NB4 (cell line): ENCODE data around the gene ETV6.

Experiments used
- DNase-seq: peaks from one replicate; pipeline ENCODE4 v3.0.0; 2010; ENCODE audit warnings: low read depth
- H3K4me3 ChIP-seq: one replicate; pipeline ENCODE4 v1.5.1; 2011; ENCODE audit warnings: mild to moderate bottlenecking, low read depth, low read length, moderate library complexity
- CTCF ChIP-seq: IDR thresholded peaks from one replicate; pipeline ENCODE4 v1.5.1; 2012; ENCODE audit warnings: low read depth, low read length
- MAX ChIP-seq: IDR thresholded peaks from 2 replicates; pipeline ENCODE4 v1.6.1; 2011; ENCODE audit warnings: low read depth, low read length
- MYC ChIP-seq: IDR thresholded peaks from 2 replicates; pipeline ENCODE4 v1.6.1; 2011; ENCODE audit warnings: low read depth, low read length
- POLR2A ChIP-seq: IDR thresholded peaks from 2 replicates; pipeline ENCODE4 v1.6.1; 2011; ENCODE audit warnings: mild to moderate bottlenecking; ENCODE audit not compliant: insufficient read length; ENCODE audit errors: extremely low read depth

ETV6 gene

GRCh38 chr12:11724888-11725311 lies 75.4 kb downstream of the ETV6 start:
- H3K4me3 ChIP-seq, result no peak overlapping the region
- TF ChIP-seq POLR2A (no peak), CTCF (no peak), MYC (no peak), MAX (no peak)
- peak; percentile 46 for DNase-seq

- H3K4me3 ChIP-seq, result no peak overlapping the region
- TF ChIP-seq MYC (no peak), POLR2A (no peak), MAX (no peak), CTCF (no peak)
- DNase-seq, result peak; percentile 35
Observed at GRCh38 chr12:11725686-11726085, 76.2 kb downstream of the ETV6 start.

GRCh38 chr12:11726659-11727058 lies 77.2 kb downstream of the ETV6 start:
- H3K4me3 ChIP-seq, result no peak overlapping the region
- TF ChIP-seq MYC (no peak), CTCF (no peak), MAX (no peak), POLR2A (no peak)
- no peak for DNase-seq

GRCh38 chr12:11727133-11727664 lies 77.7 kb downstream of the ETV6 start:
- TF ChIP-seq POLR2A, result no peak
- no peak for TF ChIP-seq MAX
- no peak for TF ChIP-seq CTCF
- TF ChIP-seq MYC, result no peak
- no peak for DNase-seq
- no peak overlapping the region for H3K4me3 ChIP-seq

GRCh38 chr12:11728154-11728755 lies 78.8 kb downstream of the ETV6 start:
- H3K4me3 ChIP-seq, result no peak overlapping the region
- TF ChIP-seq MYC, result no peak
- no peak for TF ChIP-seq MAX
- TF ChIP-seq POLR2A, result no peak
- no peak for TF ChIP-seq CTCF

More at GRCh38 chr12:11728154-11728755, 78.8 kb downstream of the ETV6 start:
- no peak for DNase-seq
